ENCODE results near the gene TBC1D10B. TPM values are rescaled to one million over a fixed set of nuclear protein-coding genes. Genes with fewer than 3 reads are reported as not detected.
"Not testable (repeated sequence)": the region's sequence is repeated elsewhere in the genome, so short reads cannot be mapped to it uniquely, and the experiment has no call there.

The TBC1D10B gene
- total RNA-seq, 1 experiment from 2014 or later, result 13.2 TPM

DNA sequence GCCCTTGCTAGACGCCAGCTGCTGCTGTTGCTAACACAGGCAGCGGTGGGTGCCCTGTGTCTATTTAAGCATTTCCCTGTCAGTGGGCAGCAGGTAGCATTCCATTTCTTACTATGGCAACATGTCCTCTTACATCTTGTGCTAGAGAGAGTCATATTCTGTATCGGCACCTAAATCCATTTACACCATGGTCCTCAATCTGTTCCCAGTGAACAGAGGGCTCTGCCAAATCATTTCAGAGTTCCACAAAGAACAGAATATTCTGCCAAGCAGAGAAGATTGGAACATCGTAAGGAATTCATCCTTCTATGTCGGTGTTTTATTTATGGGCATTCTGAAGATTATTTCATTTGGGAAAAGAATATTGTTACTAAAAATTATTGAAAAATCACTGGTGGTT is 31.6 kb downstream of the TBC1D10B start:
- DNase-seq (ENCODE audit: extremely low read depth, low read depth), result not testable (repeated sequence)

DNA sequence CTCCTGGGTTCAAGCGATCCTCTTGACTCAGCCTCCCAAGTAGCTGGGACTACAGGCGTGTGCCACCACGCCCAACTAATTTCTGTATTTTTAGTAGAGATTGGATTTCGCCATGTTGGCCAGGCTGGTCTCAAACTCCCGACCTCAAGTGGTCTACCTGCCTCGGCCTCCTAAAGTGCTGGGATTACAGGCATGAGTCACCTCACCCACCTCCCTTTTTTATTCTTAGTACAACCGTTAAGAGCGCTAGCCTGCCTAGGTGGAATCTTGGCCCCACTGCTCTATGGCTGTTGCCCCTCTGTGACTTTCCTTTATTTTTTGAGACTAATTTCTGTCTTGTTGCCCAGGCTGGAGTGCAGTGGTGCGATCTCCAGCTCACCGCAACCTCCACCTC is 32.3 kb downstream of the TBC1D10B start:
- not testable (repeated sequence) for DNase-seq (ENCODE audit: extremely low read depth, low read depth)

DNA sequence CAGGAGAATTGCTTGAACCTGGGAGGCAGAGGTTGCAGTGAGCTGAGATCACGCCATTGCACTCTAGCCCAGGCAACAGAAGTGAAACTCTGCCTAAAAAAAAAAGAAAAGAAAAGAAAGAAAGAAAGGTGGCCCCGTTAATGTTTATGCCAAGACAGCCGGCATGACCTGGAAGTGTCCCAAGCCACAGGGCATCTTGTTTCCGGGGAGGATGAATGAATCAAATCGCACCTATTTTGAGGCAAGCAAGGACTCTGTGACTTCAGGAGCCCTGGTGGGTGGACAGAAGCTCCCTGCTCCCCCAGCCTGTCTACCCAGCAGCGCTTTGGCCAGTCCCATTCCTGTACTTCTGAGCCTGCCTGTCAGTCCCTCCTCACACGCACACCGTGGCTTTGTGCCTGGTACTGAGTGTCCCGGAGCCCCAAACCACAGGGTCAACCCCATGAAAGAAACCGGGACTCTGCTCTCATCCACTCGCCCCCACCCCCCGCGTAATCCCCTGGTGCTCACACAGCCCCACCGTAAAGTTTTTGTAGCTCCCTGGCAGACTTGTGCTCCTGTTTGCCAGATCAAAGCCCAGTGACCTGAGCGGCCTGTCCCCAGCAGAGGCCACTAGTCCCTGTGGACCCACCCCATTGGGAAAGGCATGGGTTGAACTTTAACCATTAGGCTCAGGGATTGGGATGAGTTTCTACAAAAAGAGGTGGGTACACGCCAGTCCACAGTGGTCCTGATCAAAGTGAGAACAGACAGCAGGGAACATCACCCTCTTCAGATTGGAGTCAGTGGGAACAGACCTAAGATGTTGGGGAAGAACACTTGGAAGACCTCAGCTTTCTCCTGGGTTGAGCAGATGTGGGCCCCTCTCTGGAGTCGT is 34.5 kb downstream of the TBC1D10B start:
- DNase-seq (ENCODE audit: extremely low read depth, low read depth), result no peak

DNA sequence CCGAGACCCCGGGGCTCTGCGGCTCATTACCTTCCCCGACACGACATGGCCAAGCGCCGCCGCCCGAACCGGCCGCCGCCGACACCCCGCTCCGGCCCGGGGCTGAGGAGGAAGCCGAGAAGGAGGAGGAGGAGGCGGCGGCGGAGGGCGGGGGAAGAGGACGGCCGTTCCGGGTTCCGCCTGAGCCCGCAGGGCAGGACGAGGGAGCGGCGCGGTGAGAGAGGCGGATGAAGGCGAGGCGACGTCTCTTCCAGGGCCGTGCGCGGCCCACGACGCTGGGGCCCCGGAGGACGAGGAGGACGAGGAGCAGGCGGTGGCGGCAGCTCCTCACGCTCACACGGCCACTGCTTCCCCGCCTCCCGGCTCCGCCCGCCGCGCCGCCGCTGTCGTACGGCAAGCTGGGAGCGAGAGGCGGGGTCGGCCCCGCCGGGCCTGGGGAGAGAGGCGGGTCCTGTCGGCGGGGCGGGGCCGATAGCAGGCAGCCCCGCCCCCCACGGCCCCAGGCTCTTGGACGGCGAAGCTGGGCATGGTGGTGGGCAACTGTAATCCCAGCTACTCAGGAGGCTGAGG is 35.2 kb downstream of the TBC1D10B start:
- peak; percentile 62 for DNase-seq (ENCODE audit: extremely low read depth, low read depth)

DNA sequence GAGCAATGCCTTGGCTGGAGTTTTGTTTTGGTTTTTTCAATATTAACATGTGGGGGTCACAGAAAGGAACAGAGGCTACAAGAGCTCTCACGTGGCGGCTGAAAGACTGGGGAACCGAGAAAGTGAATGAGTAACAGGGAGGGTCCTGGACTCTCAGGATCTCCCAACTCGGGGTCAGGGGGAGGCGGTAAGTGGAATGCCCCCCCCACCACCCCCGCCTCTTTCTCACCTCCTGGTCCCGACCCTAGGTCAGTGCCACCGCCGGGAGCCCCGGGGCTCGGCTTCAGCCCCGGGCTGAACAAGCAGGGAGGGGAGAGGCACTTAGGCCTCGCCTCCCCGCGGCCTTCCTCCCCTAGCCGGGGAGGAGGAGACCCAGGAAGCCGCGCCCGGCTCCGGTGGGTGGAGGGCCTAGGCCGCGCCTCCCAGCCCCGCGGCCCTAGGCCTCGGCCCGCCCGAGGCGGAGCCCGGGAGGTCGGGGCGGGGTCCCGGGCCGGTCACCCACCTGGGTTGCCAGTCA is 35.8 kb downstream of the TBC1D10B start:
- DNase-seq (ENCODE audit: extremely low read depth, low read depth), result peak; percentile 76

DNA sequence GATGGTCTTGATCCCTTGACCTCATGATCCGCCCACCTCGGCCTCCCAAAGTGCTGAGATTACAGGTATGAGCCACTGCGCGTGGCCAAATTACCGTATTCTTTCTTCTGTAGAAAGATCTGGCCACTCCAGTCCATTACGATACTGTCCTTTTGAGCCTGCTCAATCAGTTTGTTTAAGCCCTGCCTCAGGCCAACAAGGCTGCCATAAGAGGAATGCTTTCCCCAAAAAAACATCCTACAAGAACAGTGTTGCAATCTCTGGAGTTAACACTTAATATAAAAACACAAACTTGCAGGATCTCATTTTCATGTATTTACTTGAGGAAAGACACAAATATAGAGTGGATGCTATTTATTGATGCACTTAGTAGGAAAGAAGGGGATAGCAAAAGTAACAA is 46.1 kb downstream of the TBC1D10B start:
- not testable (repeated sequence) for DNase-seq (ENCODE audit: extremely low read depth, low read depth)

DNA sequence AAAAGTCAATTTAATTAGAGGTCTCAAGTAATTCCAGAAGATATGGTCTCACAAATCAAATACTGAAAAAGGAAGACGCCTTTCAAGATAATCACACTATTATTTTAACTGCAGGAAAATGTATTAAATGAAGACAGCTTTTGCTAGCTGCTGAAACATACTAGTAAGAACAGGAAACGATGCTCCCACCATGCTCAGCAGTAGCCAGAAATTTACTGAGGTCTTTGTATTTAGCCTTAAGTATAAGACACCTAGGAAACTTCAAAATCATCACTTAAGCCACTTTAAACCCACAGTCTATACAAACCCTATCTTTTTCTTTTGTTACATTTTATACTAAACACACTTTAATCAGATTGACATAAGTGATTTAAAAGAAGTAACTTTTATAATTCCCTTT is 51.6 kb downstream of the TBC1D10B start:
- DNase-seq (ENCODE audit: extremely low read depth, low read depth), result not testable (repeated sequence)

DNA sequence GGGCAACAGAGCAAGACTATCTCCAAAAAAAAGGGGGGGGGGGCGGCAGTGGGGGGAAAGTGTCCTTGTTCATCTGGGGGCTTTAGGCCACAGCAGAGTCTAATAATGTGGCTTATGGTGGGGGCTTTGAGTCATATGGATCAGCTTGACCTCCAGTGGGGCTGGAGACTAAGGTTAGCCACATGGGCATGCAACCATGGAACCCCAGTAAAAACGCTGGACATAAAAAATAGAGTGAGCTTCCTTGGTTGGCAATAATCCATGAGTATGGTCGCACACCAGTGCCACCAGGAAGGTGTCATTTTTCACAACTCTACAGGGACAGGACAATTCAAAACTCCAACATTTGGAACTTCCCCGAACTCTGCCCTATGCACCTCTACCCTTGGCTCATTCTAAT is 59.4 kb downstream of the TBC1D10B start:
- DNase-seq (ENCODE audit: extremely low read depth, low read depth), result not testable (repeated sequence)

DNA sequence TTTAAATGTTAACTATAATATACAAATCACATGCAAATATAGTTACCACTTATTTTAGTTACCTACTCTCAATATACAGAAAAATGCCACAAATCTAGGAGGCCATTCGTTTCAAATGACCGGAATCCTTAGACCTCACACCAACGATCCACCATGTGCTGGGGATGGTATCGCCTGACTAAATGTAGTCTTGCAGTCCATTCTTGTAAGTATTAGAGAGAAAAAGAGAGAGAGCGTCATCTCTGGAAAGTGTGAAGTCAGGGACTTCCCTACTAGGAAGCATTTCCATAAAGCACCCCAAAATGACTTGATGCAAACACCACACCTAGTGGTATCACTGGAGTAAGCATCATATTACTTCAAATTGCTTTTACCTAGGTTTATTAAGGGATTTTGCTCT is 61.0 kb downstream of the TBC1D10B start:
- DNase-seq (ENCODE audit: extremely low read depth, low read depth), result not testable (repeated sequence)

Small RNA genes within 50 kb of the gene (small RNA-seq; reads per million reads assigned to genes)
- 2.0 to 3.8 reads per million in 2 experiments for gene RF00406

Other genes starting within 250 kb of the TBC1D10B start
- gene MAPK3, start 247.3 kb downstream of the TBC1D10B start, total RNA-seq (2014; rRNA removed; shearing (Covaris generic)), result 16.9 and 22.3 TPM in 2 replicates
- 0.64 TPM in 1 of 2 replicates, not detected in the other for gene CORO1A, start 186.9 kb downstream of the TBC1D10B start, total RNA-seq (2014; rRNA removed; shearing (Covaris generic))
- 60.8 and 85.7 TPM in 2 replicates for gene BOLA2B, start 176.8 kb downstream of the TBC1D10B start, total RNA-seq (2014; rRNA removed; shearing (Covaris generic))
- gene SLX1A, start 176.6 kb downstream of the TBC1D10B start, total RNA-seq (2014; rRNA removed; shearing (Covaris generic)), result 31.4 and 35.7 TPM in 2 replicates
- gene SULT1A3, start 171.2 kb downstream of the TBC1D10B start, total RNA-seq (2014; rRNA removed; shearing (Covaris generic)), result 2.8 and 4.4 TPM in 2 replicates
- gene NPIPB13, start 122.0 kb downstream of the TBC1D10B start, total RNA-seq (2014; rRNA removed; shearing (Covaris generic)), result 1.1 and 2.8 TPM in 2 replicates
- 36.5 and 39.0 TPM in 2 replicates for gene CD2BP2, start 15.2 kb downstream of the TBC1D10B start, total RNA-seq (2014; rRNA removed; shearing (Covaris generic))
- not detected in 2 replicates for gene MYL11, start 4.3 kb upstream of the TBC1D10B start, total RNA-seq (2014; rRNA removed; shearing (Covaris generic))
- 0.26 TPM in 1 of 2 replicates, not detected in the other for gene SEPTIN1, start 12.1 kb upstream of the TBC1D10B start, total RNA-seq (2014; rRNA removed; shearing (Covaris generic))
- 8.3 and 8.4 TPM in 2 replicates for gene ZNF48, start 24.9 kb upstream of the TBC1D10B start, total RNA-seq (2014; rRNA removed; shearing (Covaris generic))
- gene ZNF771, start 37.1 kb upstream of the TBC1D10B start, total RNA-seq (2014; rRNA removed; shearing (Covaris generic)), result 6.2 and 6.4 TPM in 2 replicates
- gene DCTPP1, start 59.5 kb upstream of the TBC1D10B start, total RNA-seq (2014; rRNA removed; shearing (Covaris generic)), result 29.9 and 35.9 TPM in 2 replicates
- 22.2 and 25.5 TPM in 2 replicates for gene SEPHS2, start 75.4 kb upstream of the TBC1D10B start, total RNA-seq (2014; rRNA removed; shearing (Covaris generic))
- gene ITGAL, start 102.2 kb upstream of the TBC1D10B start, total RNA-seq (2014; rRNA removed; shearing (Covaris generic)), result not detected in 2 replicates
- gene ZNF768, start 156.1 kb upstream of the TBC1D10B start, total RNA-seq (2014; rRNA removed; shearing (Covaris generic)), result 37.7 and 39.0 TPM in 2 replicates
- gene ZNF747, start 164.4 kb upstream of the TBC1D10B start, total RNA-seq (2014; rRNA removed; shearing (Covaris generic)), result 6.2 and 6.6 TPM in 2 replicates
- gene ZNF764, start 187.9 kb upstream of the TBC1D10B start, total RNA-seq (2014; rRNA removed; shearing (Covaris generic)), result 7.7 and 8.5 TPM in 2 replicates
- 5.8 and 7.7 TPM in 2 replicates for gene ZNF688, start 201.2 kb upstream of the TBC1D10B start, total RNA-seq (2014; rRNA removed; shearing (Covaris generic))
- 0.14 and 0.45 TPM in 2 replicates for gene ZNF785, start 215.2 kb upstream of the TBC1D10B start, total RNA-seq (2014; rRNA removed; shearing (Covaris generic))
- gene ZNF689, start 239.9 kb upstream of the TBC1D10B start, total RNA-seq (2014; rRNA removed; shearing (Covaris generic)), result 8.2 and 10.0 TPM in 2 replicates

All from NCI-H460 (cell line).